ENCODE data around the gene COG7.
"Not testable (repeated sequence)": the region's sequence is repeated elsewhere in the genome, so short reads cannot be mapped to it uniquely, and the experiment has no call there.

Gene COG7

DNA sequence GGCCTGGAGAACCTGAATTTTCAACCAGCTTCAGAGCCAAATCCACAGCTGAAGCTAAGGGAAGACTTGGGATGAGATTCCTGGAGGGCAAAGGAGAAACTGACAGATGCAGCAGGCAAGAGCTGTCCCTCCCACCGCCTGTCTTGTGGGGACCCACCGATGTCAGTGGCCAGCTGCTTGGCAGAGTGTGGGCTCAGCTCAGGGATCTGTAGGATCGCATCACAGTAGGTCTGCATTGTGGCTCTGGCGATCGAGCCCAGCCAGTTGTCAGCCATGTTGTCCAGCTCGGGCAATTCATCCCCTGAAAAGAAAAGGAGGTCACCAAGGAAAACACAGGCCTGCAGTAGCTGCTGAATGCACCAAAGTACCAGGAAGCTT is 60.8 kb downstream of the COG7 start:
- in situ Hi-C loops (cut with HindIII; ENCODE audit: low sequenced_read_pairs): no loop called here
- TF ChIP-seq CTCF (IDR thresholded peaks at IDR 0.05; ENCODE audit: low read depth, low read length, missing control alignments): no peak
- no peak for DNase-seq (ENCODE audit: low read depth)
- no peak overlapping the region for H3K4me3 ChIP-seq (ENCODE audit: low read depth, low read length)

DNA sequence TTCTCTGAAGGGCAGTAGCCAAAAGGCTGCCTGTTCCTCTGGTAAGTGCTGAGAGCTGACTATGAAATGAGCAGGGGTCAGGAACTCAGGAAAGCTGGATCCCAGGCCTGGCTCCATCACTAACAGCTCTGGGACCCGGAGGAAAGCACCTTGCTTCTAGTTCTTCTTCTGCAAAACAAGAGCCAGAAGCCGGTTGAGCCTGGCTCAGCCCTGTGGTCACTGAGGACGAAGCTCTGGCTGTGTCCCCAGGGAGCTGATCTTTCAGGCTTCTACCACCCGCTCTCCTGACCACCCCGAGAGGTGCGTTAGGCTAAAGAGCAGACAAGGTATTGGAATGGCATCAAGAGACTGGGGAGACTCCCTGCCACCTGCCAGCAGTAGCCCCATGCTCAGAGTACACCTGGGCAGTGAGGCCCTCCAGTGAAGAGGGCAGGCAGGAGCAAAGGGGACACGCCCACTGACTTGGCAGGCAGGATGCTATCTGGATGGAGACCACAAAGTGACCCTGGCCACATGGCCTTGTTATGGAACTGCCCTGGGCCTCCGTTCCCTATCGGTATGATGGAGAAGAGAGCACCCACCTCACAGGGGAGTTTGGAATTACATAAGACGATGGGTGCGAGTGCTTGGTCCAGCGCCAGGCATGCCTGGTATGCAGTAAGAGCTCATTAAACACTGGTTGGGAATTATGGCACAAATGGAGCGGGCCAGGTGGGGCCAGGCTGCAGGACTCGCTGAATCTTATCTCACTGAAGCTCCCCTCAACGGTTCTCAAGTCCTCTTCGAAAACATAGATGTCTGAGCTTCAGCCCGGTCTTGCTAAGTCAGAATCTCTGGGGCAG is 61.4 kb downstream of the COG7 start:
- TF ChIP-seq CTCF (IDR thresholded peaks at IDR 0.05; ENCODE audit: low read depth, low read length, missing control alignments): no peak

DNA sequence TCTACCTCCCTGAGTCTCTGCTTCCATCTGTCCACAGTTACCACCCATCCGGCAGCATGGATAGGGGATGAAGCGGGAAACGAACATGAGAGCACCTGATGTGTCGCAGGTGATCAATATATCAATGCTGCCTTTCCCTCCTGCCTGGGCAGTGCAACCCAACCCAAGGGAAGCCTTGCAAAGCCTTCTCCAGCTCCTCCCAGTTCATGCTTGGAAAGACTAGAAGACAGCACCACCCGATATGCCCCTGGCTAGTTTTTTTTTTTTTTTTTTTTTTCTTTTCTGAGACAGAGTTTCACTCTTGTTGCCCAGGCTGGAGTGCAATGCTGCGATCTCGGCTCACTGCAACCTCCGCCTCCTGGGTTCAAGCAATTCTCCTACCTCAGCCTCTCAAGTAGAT is 63.1 kb downstream of the COG7 start:
- H3K4me3 ChIP-seq (ENCODE audit: low read depth, low read length); in situ Hi-C loops (cut with HindIII; ENCODE audit: low sequenced_read_pairs); DNase-seq (ENCODE audit: low read depth): not testable (repeated sequence)

More for the DNA sequence above, 61.4 kb downstream of the COG7 start:
- no peak overlapping the region for H3K4me3 ChIP-seq (ENCODE audit: low read depth, low read length)
- in situ Hi-C loops (cut with HindIII; ENCODE audit: low sequenced_read_pairs): no loop called here
- DNase-seq (ENCODE audit: low read depth): no peak

DNA sequence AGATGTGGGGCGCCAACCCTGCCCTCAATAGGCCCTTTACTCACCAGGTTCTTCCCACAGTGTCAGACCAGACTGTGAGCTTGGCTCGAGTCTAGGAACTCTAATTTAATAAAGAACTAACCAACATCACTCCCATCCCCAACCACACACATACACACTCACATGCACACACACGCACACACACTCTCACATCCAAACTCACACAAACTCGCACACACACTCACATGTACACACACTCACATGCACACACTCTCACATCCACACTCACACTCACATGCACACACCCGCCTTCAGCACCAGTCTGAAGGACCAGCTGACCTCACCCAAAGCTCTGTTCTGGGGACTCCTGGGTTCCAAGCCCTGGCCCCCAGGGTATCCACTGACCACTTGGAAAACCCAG is 63.8 kb downstream of the COG7 start:
- no peak for DNase-seq (ENCODE audit: low read depth)
- H3K4me3 ChIP-seq (ENCODE audit: low read depth, low read length): no peak overlapping the region
- in situ Hi-C loops (cut with HindIII; ENCODE audit: low sequenced_read_pairs): no loop called here
- no peak for TF ChIP-seq CTCF (IDR thresholded peaks at IDR 0.05; ENCODE audit: low read depth, low read length, missing control alignments)

GRCh38 chr16:23388786-23389185 is 64.2 kb downstream of the COG7 start:
- H3K4me3 ChIP-seq (ENCODE audit: low read depth, low read length): no peak overlapping the region
- no peak for TF ChIP-seq CTCF (IDR thresholded peaks at IDR 0.05; ENCODE audit: low read depth, low read length, missing control alignments)
- no peak for DNase-seq (ENCODE audit: low read depth)
- in situ Hi-C loops (cut with HindIII; ENCODE audit: low sequenced_read_pairs): no loop called here

GRCh38 chr16:23387666-23388065 is 65.3 kb downstream of the COG7 start:
- no peak for TF ChIP-seq CTCF (IDR thresholded peaks at IDR 0.05; ENCODE audit: low read depth, low read length, missing control alignments)
- no peak overlapping the region for H3K4me3 ChIP-seq (ENCODE audit: low read depth, low read length)
- no peak for DNase-seq (ENCODE audit: low read depth)
- in situ Hi-C loops (cut with HindIII; ENCODE audit: low sequenced_read_pairs): no loop called here

GRCh38 chr16:23385441-23385840 is 67.5 kb downstream of the COG7 start:
- no peak for TF ChIP-seq CTCF (IDR thresholded peaks at IDR 0.05; ENCODE audit: low read depth, low read length, missing control alignments)
- DNase-seq (ENCODE audit: low read depth): no peak
- no peak overlapping the region for H3K4me3 ChIP-seq (ENCODE audit: low read depth, low read length)
- in situ Hi-C loops (cut with HindIII; ENCODE audit: low sequenced_read_pairs): no loop called here

Measured in astrocyte of the cerebellum (primary cell).